IMR-90 (cell line): Measurements from ENCODE around the gene CDH12. TPM values are rescaled to one million over a fixed set of nuclear protein-coding genes. Genes with fewer than 3 reads are reported as not detected.

Experiments
- ATAC-seq: fragments of 200-7000 bp; cut with Tn5 transposase; 2 replicates; pipeline ENCODE4 v1.9.1; 2020; ENCODE audit warnings: low read depth, mild to moderate bottlenecking, moderate library complexity
- BruUV-seq: library from RNA; stranded (reverse); fragments of 400-500 nt; replicated peaks from 2 replicates; lab custom pipeline; 2021; lab: Mats Ljungman, UMichigan
- CTCF ChIA-PET: fragments of 300-600 bp; formaldehyde crosslinking; extraction: SDS; loops from one replicate; lab custom pipeline; 2021; ENCODE audit warnings: antibody characterized with exemption; lab: Yijun Ruan, JAX
- POLR2A ChIA-PET: fragments of 300-600 bp; sonication (Branson Sonifier 250); formaldehyde crosslinking; loops from one replicate; lab custom pipeline; 2022; ENCODE audit warnings: antibody characterized with exemption; ENCODE audit not compliant: unreplicated experiment; lab: Charles Lee
- DNase-seq: peaks from one replicate; pipeline ENCODE4 v3.0.0; 2013
- H2AFZ ChIP-seq: replicated peaks from 2 replicates; pipeline ENCODE3; 2013; ENCODE audit warnings: low read length, mild to moderate bottlenecking; ENCODE audit not compliant: poor library complexity
- H2AK5ac ChIP-seq: 2 replicates; pipeline ENCODE4 v1.6.1; 2013; ENCODE audit warnings: low read depth, low read length, inconsistent platforms
- H2AK9ac ChIP-seq: replicated peaks from 2 replicates; pipeline ENCODE3; 2013; ENCODE audit warnings: mild to moderate bottlenecking, low read depth, low read length, moderate library complexity; ENCODE audit not compliant: poor library complexity
- H2BK120ac ChIP-seq: 2 replicates; pipeline ENCODE4 v1.6.1; 2013; ENCODE audit warnings: low read depth, low read length, inconsistent platforms
- H2BK15ac ChIP-seq: 3 replicates; pipeline ENCODE4 v1.6.1; 2013; ENCODE audit warnings: low read depth, low read length, inconsistent platforms
- H2BK20ac ChIP-seq: 2 replicates; pipeline ENCODE4 v1.6.1; 2013; ENCODE audit warnings: low read depth, mild to moderate bottlenecking, inconsistent platforms, low read length, moderate library complexity
- H2BK5ac ChIP-seq: 2 replicates; pipeline ENCODE4 v1.6.1; 2013; ENCODE audit warnings: mild to moderate bottlenecking, low read depth, low read length, inconsistent platforms; ENCODE audit not compliant: poor library complexity, severe bottlenecking
- H3K14ac ChIP-seq: replicated peaks from 2 replicates; pipeline ENCODE4 v1.6.1; 2013; ENCODE audit warnings: low read depth, low read length, inconsistent platforms
- H3K18ac ChIP-seq: 2 replicates; pipeline ENCODE4 v1.6.1; 2013; ENCODE audit warnings: low read depth, low read length, control low read depth
- H3K23ac ChIP-seq: 2 replicates; pipeline ENCODE4 v1.6.1; 2013; ENCODE audit warnings: low read depth, low read length, inconsistent platforms
- H3K27ac ChIP-seq: 2 replicates; pipeline ENCODE4 v1.5.1; 2013; ENCODE audit warnings: mild to moderate bottlenecking, control low read depth, low read length; ENCODE audit not compliant: insufficient read depth
- H3K27me3 ChIP-seq: 2 replicates; pipeline ENCODE4 v1.6.1; 2013; ENCODE audit warnings: low read length; ENCODE audit not compliant: control insufficient read depth, insufficient read depth
- H3K36me3 ChIP-seq: 2 replicates; pipeline ENCODE4 v1.6.1; 2013; ENCODE audit warnings: low read length, mixed read lengths; ENCODE audit not compliant: control insufficient read depth, insufficient read depth
- H3K4ac ChIP-seq: 2 replicates; pipeline ENCODE4 v1.6.1; 2013; ENCODE audit warnings: low read depth, low read length, inconsistent platforms
- H3K4me1 ChIP-seq: 2 replicates; pipeline ENCODE4 v1.6.1; 2013; ENCODE audit warnings: low read length, mixed read lengths; ENCODE audit not compliant: control insufficient read depth, insufficient read depth
- H3K4me2 ChIP-seq: 2 replicates; pipeline ENCODE4 v1.6.1; 2013; ENCODE audit warnings: low read depth, mild to moderate bottlenecking, control low read depth, low read length, moderate library complexity
- H3K4me3 ChIP-seq: 2 replicates; pipeline ENCODE4 v1.5.1; 2013; ENCODE audit warnings: low read depth, mild to moderate bottlenecking, control low read depth, low read length, moderate library complexity; ENCODE audit not compliant: insufficient read depth
- H3K56ac ChIP-seq: 2 replicates; pipeline ENCODE4 v1.6.1; 2013; ENCODE audit warnings: low read length, inconsistent platforms; ENCODE audit not compliant: insufficient read depth; ENCODE audit errors: extremely low read depth
- H3K79me1 ChIP-seq, 2 experiments: 2 replicates each; pipeline ENCODE4 v1.6.1; 2013; ENCODE audit warnings: low read length in 2 of 2, inconsistent platforms in 1 of 2, low read depth in 1 of 2
- H3K9ac ChIP-seq: 2 replicates; pipeline ENCODE4 v1.6.1; 2013; ENCODE audit warnings: low read depth, low read length, control low read depth
- H3K9me1 ChIP-seq: 2 replicates; pipeline ENCODE4 v1.6.1; 2013; ENCODE audit warnings: low read length, inconsistent platforms; ENCODE audit not compliant: insufficient read depth
- H3K9me3 ChIP-seq: 2 replicates; pipeline ENCODE4 v1.6.1; 2013; ENCODE audit warnings: low read length; ENCODE audit not compliant: control insufficient read depth, insufficient read depth
- H4K20me1 ChIP-seq: 2 replicates; pipeline ENCODE4 v1.6.1; 2013; ENCODE audit warnings: low read length, inconsistent platforms; ENCODE audit not compliant: insufficient read depth
- H4K5ac ChIP-seq: 2 replicates; pipeline ENCODE4 v1.6.1; 2013; ENCODE audit warnings: mild to moderate bottlenecking, low read depth, low read length, control low read depth
- H4K8ac ChIP-seq, 2 experiments: 2 replicates each; pipeline ENCODE4 v1.6.1; 2013; ENCODE audit warnings: low read depth in 2 of 2, low read length in 2 of 2, control low read depth in 1 of 2, inconsistent platforms in 1 of 2
- H4K91ac ChIP-seq: 2 replicates; pipeline ENCODE4 v1.6.1; 2013; ENCODE audit warnings: low read depth, low read length, inconsistent platforms; ENCODE audit not compliant: insufficient read depth
- BHLHE40 ChIP-seq: fragments of 150-350 bp; IDR thresholded peaks from 2 replicates; pipeline ENCODE4 v1.6.1; 2016; ENCODE audit warnings: mild to moderate bottlenecking, low read depth, low read length
- CEBPB ChIP-seq: IDR thresholded peaks from 2 replicates; pipeline ENCODE4 v1.6.1; 2012; ENCODE audit warnings: low read depth, low read length, improper control_type of control experiment
- CHD1 ChIP-seq: IDR thresholded peaks from 2 replicates; pipeline ENCODE4 v1.6.1; 2012; ENCODE audit warnings: low read depth, low read length, improper control_type of control experiment
- CTCF ChIP-seq: conservative IDR thresholded peaks from 2 replicates; pipeline ENCODE4 v1.5.1; 2012; ENCODE audit warnings: mild to moderate bottlenecking, low read depth, low read length, improper control_type of control experiment
- ELK1 ChIP-seq: fragments of 150-350 bp; IDR thresholded peaks from 2 replicates; pipeline ENCODE4 v1.6.1; 2016; ENCODE audit warnings: low read depth, mild to moderate bottlenecking, low read length, moderate library complexity, borderline replicate concordance
- FOS ChIP-seq: fragments of 150-350 bp; IDR thresholded peaks from 2 replicates; pipeline ENCODE4 v1.6.1; 2016; ENCODE audit warnings: low read depth, low read length
- MAFK ChIP-seq: IDR thresholded peaks from 2 replicates; pipeline ENCODE4 v1.6.1; 2012; ENCODE audit warnings: low read depth, low read length, improper control_type of control experiment
- MAZ ChIP-seq: IDR thresholded peaks from 2 replicates; pipeline ENCODE4 v1.6.1; 2012; ENCODE audit warnings: low read depth, mild to moderate bottlenecking, low read length, improper control_type of control experiment, moderate library complexity, borderline replicate concordance
- MXI1 ChIP-seq: IDR thresholded peaks from 2 replicates; pipeline ENCODE4 v1.6.1; 2012; ENCODE audit warnings: low read depth, mild to moderate bottlenecking, low read length, moderate library complexity, borderline replicate concordance
- NFE2L2 ChIP-seq: fragments of 150-350 bp; IDR thresholded peaks from 2 replicates; pipeline ENCODE4 v1.6.1; 2016; ENCODE audit warnings: low read depth, mild to moderate bottlenecking, low read length
- POLR2A ChIP-seq: IDR thresholded peaks from 2 replicates; pipeline ENCODE4 v1.6.1; 2012; ENCODE audit warnings: mild to moderate bottlenecking, low read depth, low read length
- RAD21 ChIP-seq: IDR thresholded peaks from 2 replicates; pipeline ENCODE4 v1.6.1; 2012; ENCODE audit warnings: low read length, improper control_type of control experiment
- RFX5 ChIP-seq: IDR thresholded peaks from 2 replicates; pipeline ENCODE4 v1.8.0; 2012; ENCODE audit warnings: low read depth, mild to moderate bottlenecking, low read length, moderate library complexity
- SMC3 ChIP-seq: fragments of 150-350 bp; IDR thresholded peaks from 2 replicates; pipeline ENCODE4 v1.6.1; 2016; ENCODE audit warnings: low read depth, mild to moderate bottlenecking, antibody characterized with exemption, low read length, moderate library complexity
- USF2 ChIP-seq: fragments of 150-350 bp; IDR thresholded peaks from 2 replicates; pipeline ENCODE4 v1.6.1; 2017; ENCODE audit warnings: mild to moderate bottlenecking, antibody characterized with exemption, low read length, low read depth
- WGBS, 2 experiments: methylation state at CpG; one replicate each; pipeline versions ENCODE4 v1.1.5 to v1.1.7; 2013; ENCODE audit warnings: missing lambda C conversion rate in 2 of 2; ENCODE audit not compliant: insufficient read length in 1 of 2; ENCODE audit errors: extremely low coverage in 2 of 2; 5-methylcytosine and 5-hydroxymethylcytosine counted together
- dilution Hi-C: fragments of 300-500 bp; cut with HindIII; formaldehyde crosslinking; loops from one replicate; pipeline ENCODE4 v1.14.3; 2018; ENCODE audit warnings: low sequenced_read_pairs; ENCODE audit not compliant: unreplicated experiment
- in situ Hi-C: fragments of 300-500 bp; cut with MboI; formaldehyde crosslinking; loops from 3 replicates; pipeline ENCODE4 v1.14.3; 2019; ENCODE audit warnings: low sequenced_read_pairs, inconsistent platforms, mixed read lengths
- intact Hi-C: fragments of 100-400 bp; cut with micrococcal nuclease; formaldehyde crosslinking; loops from 2 replicates; pipeline ENCODE4 v1.10.0; 2022
- polyA plus RNA-seq, 3 experiments: library from polyadenylated mRNA; depleted of rRNA; stranded (reverse); fragments of >200 nt; gene quantifications; 2 replicates each; pipeline ENCODE4 v1.2.3, GENCODE V29; 2012; ENCODE audit warnings: low replicate concordance in 1 of 3
- total RNA-seq: library from RNA; depleted of rRNA; stranded (reverse); fragments of >200 nt; gene quantifications from 2 replicates; pipeline ENCODE4 v1.2.3, GENCODE V29; 2012

Gene CDH12
- total and polyA plus RNA-seq, 2 of the 4 experiments (the other 2 are of a cell fraction), result not detected

GRCh38 chr5:22757776-22758175 is 95.4 kb downstream of the CDH12 start:
- in situ Hi-C loops, result no loop called here
- no peak overlapping the region for H4K91ac ChIP-seq
- H2BK5ac ChIP-seq, result no peak overlapping the region
- no peak overlapping the region for H2BK20ac ChIP-seq
- intact Hi-C loops, result no loop called here
- no peak overlapping the region for H2AK9ac ChIP-seq
- no peak overlapping the region for H3K9ac ChIP-seq
- no peaks in the 10 kb centered on the region for H3K9me1 ChIP-seq
- no peak overlapping the region for H4K8ac ChIP-seq
- no peak overlapping the region for H3K18ac ChIP-seq
- no peak overlapping the region for H2BK120ac ChIP-seq
- DNase-seq, result no peak
- H3K27ac ChIP-seq, result no peak overlapping the region
- H3K14ac ChIP-seq, result no peak overlapping the region
- POLR2A ChIA-PET, result no interaction called here
- H3K79me1 ChIP-seq, result no peaks in the 10 kb centered on the region
- no peak overlapping the region for H2BK15ac ChIP-seq
- no peak for ATAC-seq
- H3K4ac ChIP-seq, result no peak overlapping the region
- H3K23ac ChIP-seq, result no peak overlapping the region
- dilution Hi-C loops, result no loop called here
- H3K27me3 ChIP-seq, result no peaks in the 10 kb centered on the region
- no CpG with 5 or more reads among the region's 4 CpGs for WGBS, 2 experiments
- H2AK5ac ChIP-seq, result no peak overlapping the region
- H3K4me2 ChIP-seq, result no peak overlapping the region
- no peaks in the 10 kb centered on the region for H4K20me1 ChIP-seq
- BruUV-seq, result no TSS peak
- H3K36me3 ChIP-seq, result no peaks in the 10 kb centered on the region
- H3K4me1 ChIP-seq, result no peaks in the 10 kb centered on the region
- no peak overlapping the region for H4K5ac ChIP-seq
- H3K9me3 ChIP-seq, result no peaks in the 10 kb centered on the region
- TF ChIP-seq SMC3 (no peak), MXI1 (no peak), MAZ (no peak), CEBPB (no peak), POLR2A (no peak), ELK1 (no peak), USF2 (no peak), FOS (no peak), MAFK (no peak), NFE2L2 (no peak), RFX5 (no peak), BHLHE40 (no peak), RAD21 (no peak), CTCF (no peak), CHD1 (no peak)
- CTCF ChIA-PET, result no interaction called here
- no peak overlapping the region for H3K56ac ChIP-seq
- H3K4me3 ChIP-seq, result no peak overlapping the region
- no peak overlapping the region for H2AFZ ChIP-seq
